Activated CD8-positive, alpha-beta T cell treated with anti-CD3 and anti-CD28 coated beads, Interleukin-2, amount 10 ng/mL, durations not matched to agents 7 days and 5 days (primary cell): Measurements from ENCODE around the gene PTPN12. TPM values are rescaled to one million over a fixed set of nuclear protein-coding genes. Genes with fewer than 3 reads are reported as not detected.

ENCODE experiments used
- ATAC-seq: fragments of 150-1000 bp; cut with Tn5 transposase; one replicate; pipeline ENCODE4 v1.10.0; 2021; ENCODE audit warnings: moderate library complexity
- CTCF ChIA-PET: fragments of 350-600 bp; sonication (Branson Sonifier 250); formaldehyde crosslinking; loops from one replicate; lab custom pipeline; 2021; ENCODE audit warnings: antibody characterized with exemption; lab: Charles Lee
- POLR2A ChIA-PET: fragments of 350-600 bp; sonication (Branson Sonifier 250); formaldehyde crosslinking; loops from one replicate; lab custom pipeline; 2021; ENCODE audit warnings: antibody characterized with exemption; lab: Charles Lee
- DNase-seq: peaks from one replicate; pipeline ENCODE4 v3.0.0-alpha.2; 2020
- H3K27ac Mint-ChIP-seq: one replicate; pipeline ENCODE4 v1.8.0; 2021; ENCODE audit warnings: mild to moderate bottlenecking, mixed read lengths
- H3K27me3 Mint-ChIP-seq: one replicate; pipeline ENCODE4 v1.8.0; 2021; ENCODE audit warnings: low read depth, mixed read lengths
- H3K36me3 Mint-ChIP-seq: one replicate; pipeline ENCODE4 v1.8.0; 2021; ENCODE audit warnings: low read depth, mixed read lengths
- H3K4me1 Mint-ChIP-seq: one replicate; pipeline ENCODE4 v1.8.0; 2021; ENCODE audit warnings: low read depth, mixed read lengths
- H3K4me3 Mint-ChIP-seq: one replicate; pipeline ENCODE4 v1.8.0; 2021; ENCODE audit warnings: mild to moderate bottlenecking, mixed read lengths
- H3K9me3 Mint-ChIP-seq: one replicate; pipeline ENCODE4 v1.8.0; 2022; ENCODE audit warnings: mixed read lengths; ENCODE audit not compliant: insufficient read depth
- total RNA-seq, 2 experiments: library from RNA; stranded (reverse); gene quantifications; one replicate each; pipeline ENCODE4 v1.2.3, GENCODE V29; 2021

PTPN12 gene
- total RNA-seq, 2 experiments from 2014 or later, result 12.5 to 16.2 TPM

DNA sequence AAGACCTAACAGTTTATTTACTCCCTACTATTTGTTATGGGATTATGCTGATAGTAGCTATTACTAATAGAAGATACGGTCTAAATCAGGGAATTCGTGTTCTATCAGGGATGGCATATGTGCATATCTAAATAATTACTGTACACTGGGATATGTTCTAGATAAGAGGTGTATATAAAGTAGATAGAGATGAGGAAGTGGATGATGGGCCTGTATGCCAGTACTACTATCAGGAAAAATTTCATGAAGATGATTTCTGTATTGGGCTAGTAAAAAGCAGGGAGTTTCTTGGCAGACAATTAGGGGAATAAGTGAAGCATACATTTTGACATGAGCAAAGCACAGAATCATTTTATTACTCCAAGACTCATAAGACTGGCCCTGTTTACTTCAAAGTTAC lies 26.2 kb downstream of the PTPN12 start:
- DNase-seq, result no peak
- ChIA-PET CTCF (no interaction called here), POLR2A (no interaction called here)
- Mint-ChIP-seq H3K4me1 (peaks cover 6% of the 10 kb centered on the region), H3K27ac (no peak overlapping the region), H3K36me3 (no peaks in the 10 kb centered on the region), H3K9me3 (no peaks in the 10 kb centered on the region), H3K27me3 (no peaks in the 10 kb centered on the region), H3K4me3 (no peak overlapping the region)
- ATAC-seq, result no peak

DNA sequence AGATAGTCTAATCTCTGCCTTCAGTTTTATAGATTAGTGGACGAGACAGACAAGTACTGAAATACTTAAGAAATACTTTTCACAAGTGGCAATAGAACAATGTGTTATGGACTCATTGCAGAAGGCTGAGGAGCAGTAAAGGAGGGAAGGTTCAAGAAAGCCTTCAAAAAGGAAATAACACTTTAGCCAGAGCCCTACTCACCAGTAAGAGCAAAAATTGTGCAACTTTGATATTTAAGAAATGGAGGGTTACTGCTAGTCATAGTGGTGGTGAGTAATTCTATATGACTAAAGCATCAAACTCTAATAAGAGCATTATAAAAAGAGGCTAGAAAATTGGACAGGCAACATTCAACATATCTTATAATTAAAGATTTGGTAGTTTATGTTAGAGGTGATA lies 28.8 kb downstream of the PTPN12 start:
- no peaks in the 10 kb centered on the region for H3K9me3 Mint-ChIP-seq
- H3K27me3 Mint-ChIP-seq, result no peaks in the 10 kb centered on the region
- no peak overlapping the region for H3K27ac Mint-ChIP-seq
- POLR2A ChIA-PET, result no interaction called here
- DNase-seq, result no peak
- H3K4me1 Mint-ChIP-seq, result peaks cover 6% of the 10 kb centered on the region
- no peak overlapping the region for H3K4me3 Mint-ChIP-seq
- CTCF ChIA-PET, result interaction anchor here (1.1 to 1.4 kb wide), 2 partner anchors 8 to 234 kb away, joined by 3 read pairs; no protein-coding TSS in a partner anchor
- no peaks in the 10 kb centered on the region for H3K36me3 Mint-ChIP-seq
- no peak for ATAC-seq

DNA sequence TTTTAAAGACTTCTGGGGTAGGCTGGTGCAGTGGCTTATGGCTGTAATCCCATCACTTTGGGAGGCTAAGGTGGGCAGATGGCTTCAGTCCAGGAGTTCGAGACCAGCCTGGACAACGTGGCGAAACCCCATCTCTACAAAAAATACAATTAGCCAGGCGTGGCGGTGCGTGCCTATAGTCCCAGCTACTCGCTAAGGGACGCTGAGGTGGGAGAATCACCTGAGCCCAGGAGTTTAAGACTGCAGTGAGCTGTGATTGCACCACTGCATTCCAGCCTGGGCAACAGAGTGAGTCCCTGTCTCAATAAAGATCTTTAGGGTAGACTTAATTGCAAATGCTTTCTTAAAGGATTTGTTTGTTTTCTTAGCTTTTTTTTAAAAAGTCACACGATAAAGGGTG lies 29.3 kb downstream of the PTPN12 start:
- no peak for ATAC-seq
- no peak for DNase-seq
- H3K4me1 Mint-ChIP-seq, result peaks cover under 1% of the 10 kb centered on the region
- CTCF ChIA-PET, result interaction anchor here (1.0 kb wide), 1 partner anchor 85 kb away, joined by 3 read pairs; no protein-coding TSS in a partner anchor
- H3K27ac Mint-ChIP-seq, result no peak overlapping the region
- no peak overlapping the region for H3K4me3 Mint-ChIP-seq
- H3K9me3 Mint-ChIP-seq, result no peaks in the 10 kb centered on the region
- POLR2A ChIA-PET, result no interaction called here
- H3K36me3 Mint-ChIP-seq, result no peaks in the 10 kb centered on the region
- H3K27me3 Mint-ChIP-seq, result no peaks in the 10 kb centered on the region

DNA sequence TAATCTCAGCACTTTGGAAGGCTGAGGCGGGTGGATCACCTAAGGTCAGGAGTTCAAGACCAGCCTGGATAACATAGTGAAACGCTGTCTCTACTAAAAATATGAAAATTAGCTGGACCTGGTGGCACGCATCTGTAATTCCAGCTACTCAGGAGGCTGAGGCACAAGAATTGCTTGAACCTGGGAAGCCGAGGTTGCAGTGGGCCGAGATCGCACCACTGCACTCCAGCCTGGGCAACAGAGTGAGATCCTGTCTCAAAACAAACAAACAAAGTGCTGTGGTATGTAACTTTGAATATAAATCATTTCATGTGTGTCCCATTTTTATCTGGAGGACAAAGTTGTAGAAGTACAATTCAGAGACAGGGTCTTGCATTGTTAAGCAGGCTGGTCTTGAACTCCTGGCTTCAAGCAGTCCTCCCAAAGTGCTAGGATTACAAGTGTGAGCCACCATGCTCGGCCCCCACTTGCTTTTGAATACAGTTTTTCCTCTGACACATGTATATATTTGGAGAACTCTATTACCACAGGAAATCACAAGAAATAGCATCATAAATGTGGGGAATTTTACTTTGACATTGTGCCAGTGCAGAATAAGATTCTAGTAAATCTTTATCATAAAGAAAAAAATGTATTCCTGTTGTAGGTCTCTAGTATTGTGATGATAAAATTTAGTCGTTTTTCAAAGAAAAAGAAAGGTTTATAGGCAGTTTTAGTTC lies 32.6 kb downstream of the PTPN12 start:
- no peak for DNase-seq
- H3K27ac Mint-ChIP-seq, result no peak overlapping the region
- no peak for ATAC-seq
- H3K4me1 Mint-ChIP-seq, result no peaks in the 10 kb centered on the region
- no peaks in the 10 kb centered on the region for H3K27me3 Mint-ChIP-seq
- ChIA-PET POLR2A (no interaction called here), CTCF (no interaction called here)
- H3K36me3 Mint-ChIP-seq, result no peaks in the 10 kb centered on the region
- no peak overlapping the region for H3K4me3 Mint-ChIP-seq
- no peaks in the 10 kb centered on the region for H3K9me3 Mint-ChIP-seq

DNA sequence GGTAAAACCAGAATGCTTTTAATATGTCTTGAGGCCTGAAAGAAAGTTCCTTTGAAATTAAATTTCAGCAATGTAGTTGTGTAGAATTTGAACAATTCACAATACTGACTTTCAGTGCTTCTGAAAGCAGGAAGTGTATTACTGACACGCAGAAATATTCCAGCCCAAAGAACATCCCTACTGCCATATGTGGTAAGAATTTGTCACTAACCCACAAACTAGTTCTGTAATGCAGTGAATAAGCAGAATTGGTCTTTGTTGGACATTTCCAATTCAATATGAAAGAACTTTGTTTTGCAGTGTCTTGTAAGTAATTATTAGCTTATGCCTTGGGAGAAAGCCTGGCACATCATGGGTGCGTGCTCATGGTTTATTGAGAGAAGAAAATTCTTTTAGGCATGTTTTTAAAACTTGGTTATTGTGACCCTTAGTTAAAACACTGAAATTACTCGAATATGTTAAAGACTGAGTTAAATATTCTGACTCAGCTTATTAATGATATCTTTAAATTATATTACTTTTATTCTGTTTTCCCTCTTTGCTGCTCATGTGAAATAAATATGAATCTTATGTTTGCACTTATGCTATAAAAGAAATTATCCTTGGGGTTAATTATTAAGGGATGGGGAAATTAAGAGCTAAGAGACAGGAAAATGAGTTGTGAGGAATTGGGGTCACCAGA lies 33.4 kb downstream of the PTPN12 start:
- H3K27ac Mint-ChIP-seq, result no peak overlapping the region
- POLR2A ChIA-PET, result no interaction called here
- CTCF ChIA-PET, result no interaction called here
- no peak for ATAC-seq
- H3K4me3 Mint-ChIP-seq, result no peak overlapping the region
- H3K9me3 Mint-ChIP-seq, result no peaks in the 10 kb centered on the region
- DNase-seq, result no peak
- no peaks in the 10 kb centered on the region for H3K27me3 Mint-ChIP-seq
- H3K36me3 Mint-ChIP-seq, result no peaks in the 10 kb centered on the region
- no peaks in the 10 kb centered on the region for H3K4me1 Mint-ChIP-seq

DNA sequence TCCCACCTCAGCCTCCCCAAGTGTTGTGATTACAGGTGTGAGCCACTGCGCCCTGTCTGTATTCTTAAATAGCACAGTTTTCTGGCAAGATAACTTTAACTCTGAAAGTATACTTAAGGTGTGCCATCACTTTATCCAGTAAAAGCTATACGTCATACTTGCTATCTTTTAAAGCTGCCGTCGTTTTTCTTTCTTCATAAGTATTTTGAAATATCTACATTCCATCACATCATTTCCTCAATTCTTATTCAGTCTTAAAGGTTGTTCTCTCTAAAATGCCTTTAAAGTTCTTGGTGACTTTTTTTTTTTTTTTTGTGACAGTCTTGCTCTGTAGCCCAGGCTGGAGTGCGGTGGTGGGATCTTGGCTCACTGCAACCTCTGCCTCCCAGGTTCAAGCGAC lies 34.7 kb downstream of the PTPN12 start:
- Mint-ChIP-seq H3K36me3 (no peaks in the 10 kb centered on the region), H3K27me3 (no peaks in the 10 kb centered on the region), H3K4me3 (no peak overlapping the region), H3K27ac (no peak overlapping the region), H3K9me3 (no peaks in the 10 kb centered on the region), H3K4me1 (no peaks in the 10 kb centered on the region)
- ATAC-seq (no peak), DNase-seq (no peak)
- ChIA-PET POLR2A (interaction anchor here (0.5 kb wide), 1 partner anchor 271 kb away, joined by 5 read pairs; no protein-coding TSS in a partner anchor), CTCF (no interaction called here)

DNA sequence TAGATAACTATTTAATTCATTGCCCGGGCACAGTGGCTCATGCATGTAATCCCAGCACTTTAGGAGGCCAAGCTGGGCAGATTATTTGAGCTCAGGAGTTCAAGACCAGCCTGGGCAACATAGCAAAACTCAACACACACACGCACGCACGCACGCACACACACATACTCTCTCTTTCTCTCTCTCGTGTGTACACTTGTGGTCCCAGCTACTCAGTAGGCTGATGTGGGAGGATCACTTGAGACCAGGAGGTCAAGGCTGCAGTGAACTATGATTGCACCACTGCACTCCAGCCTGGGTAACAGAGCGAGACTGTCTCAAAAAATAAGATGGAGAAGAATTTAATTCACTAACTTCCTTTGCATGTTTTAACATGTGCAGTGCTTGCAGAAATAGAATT lies 38.1 kb downstream of the PTPN12 start:
- CTCF ChIA-PET, result no interaction called here
- DNase-seq (no peak), ATAC-seq (no peak)
- Mint-ChIP-seq H3K27me3 (no peaks in the 10 kb centered on the region), H3K9me3 (no peaks in the 10 kb centered on the region), H3K27ac (no peak overlapping the region), H3K36me3 (no peaks in the 10 kb centered on the region), H3K4me1 (no peaks in the 10 kb centered on the region), H3K4me3 (no peak overlapping the region)
- POLR2A ChIA-PET, result no interaction called here

DNA sequence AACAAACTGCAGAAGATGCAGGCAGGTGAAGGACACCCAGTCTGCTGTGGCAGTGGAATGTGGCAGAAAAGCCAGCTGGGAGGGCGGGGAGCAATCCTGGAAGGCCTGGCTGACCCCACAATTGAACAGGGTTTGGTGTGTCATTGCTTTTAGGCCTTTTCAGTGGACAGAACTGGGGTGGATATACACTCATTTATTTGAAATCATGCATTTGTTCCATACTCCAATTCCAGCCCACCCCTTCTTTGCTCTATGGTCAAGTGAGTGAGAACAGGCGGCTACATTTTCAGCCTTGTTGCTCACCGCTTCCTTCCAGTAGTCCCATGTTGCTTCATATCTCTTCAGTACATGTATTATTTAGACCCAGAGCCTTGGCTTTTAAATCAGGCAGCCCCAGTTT lies 39.8 kb downstream of the PTPN12 start:
- ATAC-seq (no peak), DNase-seq (no peak)
- H3K9me3 Mint-ChIP-seq, result no peaks in the 10 kb centered on the region
- H3K27ac Mint-ChIP-seq, result no peak overlapping the region
- ChIA-PET CTCF (interaction anchor here (1.4 kb wide), 1 partner anchor 74 kb away, joined by 3 read pairs; no protein-coding TSS in a partner anchor), POLR2A (no interaction called here)
- H3K4me3 Mint-ChIP-seq, result no peak overlapping the region
- H3K27me3 Mint-ChIP-seq, result no peaks in the 10 kb centered on the region
- H3K4me1 Mint-ChIP-seq, result no peaks in the 10 kb centered on the region
- no peaks in the 10 kb centered on the region for H3K36me3 Mint-ChIP-seq

DNA sequence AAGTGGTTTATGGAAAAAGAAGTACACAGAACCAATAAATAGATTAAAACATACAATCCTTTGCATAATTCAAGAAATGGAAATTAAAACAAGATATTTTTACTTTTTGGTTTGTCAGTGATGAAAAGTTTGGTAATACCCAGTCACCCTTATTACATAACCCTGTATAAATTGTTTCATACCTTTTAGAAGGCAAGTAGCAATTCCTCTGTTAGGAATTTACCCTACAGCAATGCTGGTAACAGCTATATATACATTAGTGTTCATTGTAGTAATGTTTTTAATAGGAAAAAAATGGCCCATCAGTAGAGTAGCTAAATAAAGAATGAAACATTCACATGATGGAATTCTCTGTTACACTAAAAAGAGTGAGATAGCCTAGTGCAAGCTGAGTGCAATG lies 42.7 kb downstream of the PTPN12 start:
- H3K4me1 Mint-ChIP-seq, result no peaks in the 10 kb centered on the region
- DNase-seq (no peak), ATAC-seq (no peak)
- no peaks in the 10 kb centered on the region for H3K9me3 Mint-ChIP-seq
- H3K4me3 Mint-ChIP-seq, result no peak overlapping the region
- no peak overlapping the region for H3K27ac Mint-ChIP-seq
- no peaks in the 10 kb centered on the region for H3K27me3 Mint-ChIP-seq
- ChIA-PET CTCF (no interaction called here), POLR2A (no interaction called here)
- no peaks in the 10 kb centered on the region for H3K36me3 Mint-ChIP-seq

DNA sequence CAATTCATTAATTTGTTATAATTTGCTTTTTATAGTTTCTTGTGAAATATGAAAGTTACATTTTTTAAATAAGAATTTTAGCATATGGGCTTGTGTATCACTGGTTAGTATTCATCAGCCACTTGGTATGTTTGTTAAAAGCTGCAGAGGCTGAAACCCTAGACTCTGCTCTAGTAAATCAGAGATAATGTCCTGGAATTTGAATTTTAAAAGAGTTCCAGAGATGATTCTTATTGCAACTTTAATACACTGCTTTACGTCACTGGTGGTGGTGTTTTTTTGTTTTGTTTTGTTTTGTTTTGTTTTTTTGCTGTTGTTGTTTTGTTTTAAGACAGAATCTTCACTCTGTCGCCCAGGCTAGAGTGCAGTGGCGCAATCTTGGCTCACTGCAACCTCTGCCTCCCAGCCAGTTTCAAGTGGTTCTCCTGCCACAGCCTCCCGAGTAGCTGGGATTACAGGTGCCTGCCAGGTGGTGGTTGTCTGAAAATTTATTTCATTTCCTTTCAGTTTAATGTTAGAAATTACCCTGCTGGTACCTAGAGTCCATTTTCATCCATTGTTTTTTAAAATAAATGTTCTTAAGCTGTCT lies 43.8 kb downstream of the PTPN12 start:
- POLR2A ChIA-PET, result no interaction called here
- Mint-ChIP-seq H3K36me3 (no peaks in the 10 kb centered on the region), H3K9me3 (no peaks in the 10 kb centered on the region), H3K27me3 (no peaks in the 10 kb centered on the region), H3K27ac (no peak overlapping the region), H3K4me3 (no peak overlapping the region), H3K4me1 (no peaks in the 10 kb centered on the region)
- DNase-seq (no peak), ATAC-seq (no peak)
- CTCF ChIA-PET, result no interaction called here

DNA sequence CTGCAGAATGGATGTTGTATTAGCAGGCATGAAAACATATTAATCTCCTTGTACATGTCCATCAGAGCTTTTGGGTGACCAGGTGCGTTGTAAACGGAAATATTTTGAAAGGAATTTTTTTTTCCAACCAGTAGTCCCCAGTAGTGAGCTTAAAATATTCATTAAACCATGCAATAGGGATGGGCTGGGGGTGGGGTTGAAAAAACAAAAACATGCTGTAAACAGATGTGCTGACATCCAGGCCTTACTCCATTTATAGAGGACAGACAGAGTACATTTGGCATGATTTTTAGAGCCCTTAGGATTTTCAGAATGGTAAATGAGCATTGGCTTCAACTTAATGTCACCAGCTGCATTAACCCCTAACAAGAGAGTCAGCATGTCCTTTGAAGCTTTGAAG lies 50.2 kb downstream of the PTPN12 start:
- no peaks in the 10 kb centered on the region for H3K36me3 Mint-ChIP-seq
- H3K9me3 Mint-ChIP-seq, result no peaks in the 10 kb centered on the region
- ATAC-seq (no peak), DNase-seq (no peak)
- no peaks in the 10 kb centered on the region for H3K27me3 Mint-ChIP-seq
- no peak overlapping the region for H3K27ac Mint-ChIP-seq
- H3K4me3 Mint-ChIP-seq, result no peak overlapping the region
- CTCF ChIA-PET, result interaction anchor here (1.2 kb wide), 1 partner anchor 255 kb away, joined by 3 read pairs; no protein-coding TSS in a partner anchor
- POLR2A ChIA-PET, result no interaction called here
- no peaks in the 10 kb centered on the region for H3K4me1 Mint-ChIP-seq

DNA sequence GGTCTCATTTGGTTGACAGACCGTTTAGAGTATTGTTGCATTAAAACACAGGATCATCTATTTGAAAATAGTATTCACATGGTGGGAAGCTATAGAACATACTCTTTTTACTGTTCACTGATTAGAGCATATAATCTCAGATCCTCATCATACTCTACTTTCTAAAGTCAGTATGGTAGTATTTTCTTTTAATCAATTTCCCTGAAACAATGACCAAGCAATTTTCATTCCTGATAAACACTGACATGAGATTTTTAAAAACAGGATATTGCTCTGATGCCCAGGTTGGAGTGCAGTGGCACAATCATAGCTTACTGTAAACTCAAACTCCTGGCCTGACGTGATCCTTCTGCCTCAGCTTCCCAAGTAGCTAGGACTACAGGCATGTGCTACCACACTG lies 63.9 kb downstream of the PTPN12 start:
- ChIA-PET CTCF (interaction anchor here (2.2 kb wide), 1 partner anchor 51 kb away, joined by 7 read pairs; no protein-coding TSS in a partner anchor), POLR2A (no interaction called here)
- ATAC-seq (no peak), DNase-seq (no peak)
- no peak overlapping the region for H3K27ac Mint-ChIP-seq
- no peaks in the 10 kb centered on the region for H3K9me3 Mint-ChIP-seq
- no peaks in the 10 kb centered on the region for H3K4me1 Mint-ChIP-seq
- no peak overlapping the region for H3K4me3 Mint-ChIP-seq
- no peaks in the 10 kb centered on the region for H3K36me3 Mint-ChIP-seq
- no peaks in the 10 kb centered on the region for H3K27me3 Mint-ChIP-seq
